Bronchial epithelial cell (primary cell): ENCODE results near the gene KIAA1958. TPM values are rescaled to one million over a fixed set of nuclear protein-coding genes. Genes with fewer than 3 reads are reported as not detected.

ENCODE experiments used
- DNase-seq: peaks from one replicate; pipeline ENCODE4 v3.0.0-alpha.2; 2010; ENCODE audit warnings: low read depth
- FAIRE-seq: peaks from 2 replicates; lab custom pipeline; 2011; peaks lifted over from hg19 to GRCh38; lab: Jason Lieb, UNC
- H3K27me3 ChIP-seq: 2 replicates; pipeline ENCODE4 v1.5.1; 2011; ENCODE audit warnings: low read length; ENCODE audit not compliant: control insufficient read depth, insufficient read depth
- H3K36me3 ChIP-seq: 2 replicates; pipeline ENCODE4 v1.5.1; 2011; ENCODE audit warnings: low read length; ENCODE audit not compliant: control insufficient read depth, insufficient read depth
- H3K4me3 ChIP-seq: 2 replicates; pipeline ENCODE4 v1.5.1; 2011; ENCODE audit warnings: mild to moderate bottlenecking, low read depth, low read length, control low read depth
- CTCF ChIP-seq: IDR thresholded peaks from 2 replicates; pipeline ENCODE4 v1.5.1; 2011; ENCODE audit warnings: mild to moderate bottlenecking, moderate library complexity, low read length, control low read depth, inconsistent platforms; ENCODE audit not compliant: insufficient read depth, severe bottlenecking
- total RNA-seq: library from RNA; depleted of rRNA; stranded (reverse); fragments of >200 nt; gene quantifications from 2 replicates; pipeline ENCODE4 v1.2.1, GENCODE V29; 2014

Gene KIAA1958
- total RNA-seq, 1 donor from 2014 or later = 1.8 TPM

GRCh38 chr9:112520069-112520468, 33.4 kb downstream of the KIAA1958 start:
- Histone ChIP-seq H3K27me3 (no peaks in the 10 kb centered on the region), H3K4me3 (no peak overlapping the region), H3K36me3 (no peaks in the 10 kb centered on the region)
- no peak for DNase-seq
- no peak for TF ChIP-seq CTCF
- no peak for FAIRE-seq

- H3K27me3 ChIP-seq = no peaks in the 10 kb centered on the region
- no peak overlapping the region for H3K4me3 ChIP-seq
- DNase-seq (no peak), FAIRE-seq (no peak)
- no peaks in the 10 kb centered on the region for H3K36me3 ChIP-seq
- no peak for TF ChIP-seq CTCF
Observed at GRCh38 chr9:112520656-112521055, 34.0 kb downstream of the KIAA1958 start.

- no peak for FAIRE-seq
- no peak for TF ChIP-seq CTCF
- no peaks in the 10 kb centered on the region for H3K36me3 ChIP-seq
- no peak overlapping the region for H3K4me3 ChIP-seq
- no peaks in the 10 kb centered on the region for H3K27me3 ChIP-seq
- no peak for DNase-seq
Observed at GRCh38 chr9:112526973-112527372, 40.3 kb downstream of the KIAA1958 start.

GRCh38 chr9:112527959-112528358, 41.3 kb downstream of the KIAA1958 start:
- no peak for TF ChIP-seq CTCF
- FAIRE-seq = no peak

GRCh38 chr9:112529316-112529715, 42.7 kb downstream of the KIAA1958 start:
- H3K36me3 ChIP-seq = no peaks in the 10 kb centered on the region
- no peak for DNase-seq
- no peaks in the 10 kb centered on the region for H3K27me3 ChIP-seq
- no peak for TF ChIP-seq CTCF
- no peak for FAIRE-seq
- H3K4me3 ChIP-seq = no peak overlapping the region

More at GRCh38 chr9:112527959-112528358, 41.3 kb downstream of the KIAA1958 start:
- H3K4me3 ChIP-seq = no peak overlapping the region
- H3K36me3 ChIP-seq = no peaks in the 10 kb centered on the region
- H3K27me3 ChIP-seq = no peaks in the 10 kb centered on the region
- no peak for DNase-seq

- Histone ChIP-seq H3K4me3 (no peak overlapping the region), H3K27me3 (no peaks in the 10 kb centered on the region), H3K36me3 (no peaks in the 10 kb centered on the region)
- TF ChIP-seq CTCF = no peak
- FAIRE-seq (no peak), DNase-seq (no peak)
Observed at GRCh38 chr9:112530751-112531205, 44.2 kb downstream of the KIAA1958 start.
